C4-2B (cell line): ENCODE data around the gene SMURF1.
A peak's percentile ranks its signal among the peaks of the same experiment; 100 is the strongest.
"Not testable (repeated sequence)": the region's sequence is repeated elsewhere in the genome, so short reads cannot be mapped to it uniquely, and the experiment has no call there.

Experiments used
- H3K27ac ChIP-seq: fragments of 450-650 bp; 2 replicates; pipeline ENCODE4 v1.5.1; 2017
- CTCF ChIP-seq: fragments of 450-650 bp; conservative IDR thresholded peaks from 2 replicates; pipeline ENCODE4 v1.5.1; 2017; ENCODE audit warnings: mild to moderate bottlenecking
- ZFX ChIP-seq: fragments of 450-650 bp; IDR thresholded peaks from 2 replicates; pipeline ENCODE4 v1.6.1; 2017

The SMURF1 gene

GRCh38 chr7:99047526-99048077 lies 96.3 kb downstream of the SMURF1 start:
- no peak overlapping the region for H3K27ac ChIP-seq
- no peak for TF ChIP-seq CTCF
- TF ChIP-seq ZFX, result no peak

DNA sequence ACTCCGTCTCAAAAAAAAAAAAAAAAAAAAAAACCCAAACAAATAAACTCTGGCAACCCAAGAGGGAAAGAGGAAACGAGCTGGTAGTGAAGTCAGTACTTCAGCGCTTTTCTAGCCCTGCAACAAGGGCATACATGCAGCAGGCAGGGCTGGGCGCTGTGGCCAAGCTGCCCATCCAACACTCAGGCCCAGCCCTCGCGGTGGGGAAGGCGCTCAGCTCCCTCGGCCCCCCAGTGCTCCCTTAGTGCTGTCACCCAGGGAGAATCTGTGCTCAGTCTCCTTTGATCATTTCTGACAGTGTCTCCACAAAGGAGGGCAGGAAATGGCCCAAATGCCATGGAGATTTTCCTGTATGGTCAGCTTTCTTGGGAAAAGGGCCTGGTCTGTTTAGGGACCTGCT lies 97.2 kb downstream of the SMURF1 start:
- H3K27ac ChIP-seq, result no peak overlapping the region
- TF ChIP-seq CTCF (no peak), ZFX (no peak)

GRCh38 chr7:99046262-99046661 lies 97.6 kb downstream of the SMURF1 start:
- H3K27ac ChIP-seq, result not testable (repeated sequence)

- not testable (repeated sequence) for H3K27ac ChIP-seq
These were observed 99.0 kb downstream of the SMURF1 start for GRCh38 chr7:99044858-99045257.

GRCh38 chr7:99042957-99043356 lies 101.0 kb downstream of the SMURF1 start:
- no peak for TF ChIP-seq ZFX
- TF ChIP-seq CTCF, result no peak
- H3K27ac ChIP-seq, result no peak overlapping the region

DNA sequence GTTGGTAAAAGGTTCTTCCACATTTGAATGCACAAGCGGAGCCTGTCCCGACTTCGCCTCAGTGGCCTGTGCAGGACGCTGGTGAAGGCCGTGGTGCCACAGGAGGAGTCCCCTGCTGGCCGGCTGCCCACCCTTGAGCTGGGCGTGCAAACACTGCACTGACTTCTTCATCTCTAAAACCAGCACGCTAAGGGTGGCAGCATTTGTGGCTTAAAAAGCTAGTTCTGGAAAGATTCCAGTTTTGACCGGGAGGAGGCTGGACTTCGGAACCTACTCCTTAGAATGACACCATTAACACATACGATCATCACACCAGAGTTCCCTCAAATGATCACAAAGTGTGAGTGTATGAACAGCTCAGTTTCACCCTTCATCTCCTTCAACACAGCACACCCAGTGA lies 102.4 kb downstream of the SMURF1 start:
- no peak for TF ChIP-seq ZFX
- no peak for TF ChIP-seq CTCF
- H3K27ac ChIP-seq, result no peak overlapping the region

DNA sequence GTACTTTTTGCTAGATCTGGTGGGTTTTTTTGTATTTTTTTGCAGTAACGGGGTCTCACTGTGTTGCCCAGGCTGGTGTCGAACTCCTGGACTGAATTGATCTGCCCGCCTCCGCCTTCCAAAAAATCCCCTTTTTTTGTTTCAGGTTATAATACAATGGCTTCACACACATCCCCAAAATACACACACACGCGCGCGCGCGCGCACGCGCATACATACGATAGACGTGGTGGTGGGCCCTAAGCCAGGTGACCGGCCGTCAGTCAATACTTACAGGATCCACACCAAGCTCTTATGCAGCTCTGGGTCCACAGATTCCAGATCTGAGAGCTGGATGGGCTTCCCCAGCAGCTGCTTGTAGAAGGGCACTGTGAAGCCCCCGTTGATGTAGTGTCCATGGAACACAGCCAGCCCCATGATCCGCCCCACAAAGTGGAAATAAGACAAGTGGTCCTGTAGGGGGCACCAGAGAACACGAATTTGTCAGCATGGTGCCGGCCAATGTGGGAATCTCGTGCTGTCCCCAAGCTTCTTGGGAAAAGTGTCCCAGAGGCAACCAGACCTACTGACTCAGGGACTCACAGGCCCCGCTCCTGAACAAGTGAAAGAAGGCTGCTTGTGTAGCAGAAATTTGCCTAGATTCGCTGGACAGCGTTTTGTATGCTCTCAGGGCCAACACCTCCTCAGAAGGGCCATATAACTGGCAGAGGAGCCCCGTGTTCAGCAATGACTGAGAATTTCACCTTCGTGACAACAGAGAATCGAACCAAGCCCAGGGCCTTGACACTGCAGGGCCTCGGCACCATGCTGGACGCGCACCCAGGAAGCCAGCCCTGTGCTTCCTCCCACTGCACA lies 103.6 kb downstream of the SMURF1 start:
- no peak for TF ChIP-seq ZFX
- peak; percentile 89 for TF ChIP-seq CTCF
- no peak overlapping the region for H3K27ac ChIP-seq

DNA sequence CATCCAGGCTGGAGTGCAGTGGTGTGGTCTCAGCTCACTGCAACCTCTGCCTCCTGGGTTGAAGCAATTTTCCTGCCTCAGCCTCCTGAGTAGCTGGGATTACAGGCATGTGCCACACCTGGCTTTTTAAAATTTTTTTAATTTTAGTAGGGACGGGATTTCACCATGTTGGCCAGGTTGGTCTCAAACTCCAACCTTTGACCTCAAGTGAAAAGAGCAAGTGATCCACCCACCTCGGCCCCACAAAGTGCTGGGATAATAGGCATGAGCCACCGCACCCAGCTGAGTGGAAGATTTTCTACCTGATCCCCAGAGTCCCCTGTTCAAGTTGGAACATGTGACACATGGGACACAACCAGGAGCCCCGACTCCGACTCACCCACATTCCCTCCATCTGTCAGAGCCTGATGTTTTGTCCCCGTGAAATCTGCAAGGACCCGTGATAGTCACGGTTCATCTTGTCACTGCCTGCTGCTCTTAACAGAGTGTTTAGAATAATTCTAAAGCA lies 104.5 kb downstream of the SMURF1 start:
- no peak overlapping the region for H3K27ac ChIP-seq
- TF ChIP-seq CTCF, result no peak
- TF ChIP-seq ZFX, result no peak
